NCI-H2196 treated with DMSO at 0.1 percent for 48 hours (cell line): ENCODE results near the gene RPL26.
"Not testable (repeated sequence)": the region's sequence is repeated elsewhere in the genome, so short reads cannot be mapped to it uniquely, and the experiment has no call there.

Experiments used
- DNase-seq: peaks from one replicate; lab custom pipeline; 2025; ENCODE audit not compliant: unreplicated experiment; lab: John Stamatoyannopoulos, UW

Gene RPL26

DNA sequence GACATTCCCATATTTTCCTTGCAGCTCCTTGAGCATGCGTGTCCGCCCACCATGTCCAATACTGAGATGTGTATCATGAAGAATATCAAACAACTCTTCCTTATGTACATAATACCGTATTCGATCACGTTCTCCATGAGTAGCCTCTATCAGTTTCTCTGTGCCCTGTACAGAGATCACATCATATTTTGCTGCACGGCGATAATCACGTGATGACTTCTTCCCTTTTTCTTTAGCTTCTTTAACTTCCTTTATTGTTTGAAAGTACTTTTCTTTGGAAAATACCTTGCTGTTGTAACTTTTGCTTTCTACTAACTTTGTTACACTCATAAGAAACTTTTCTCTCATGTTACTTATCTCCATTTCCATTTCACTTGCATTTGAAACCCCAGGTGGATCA is 13.0 kb downstream of the RPL26 start:
- no peak for DNase-seq

DNA sequence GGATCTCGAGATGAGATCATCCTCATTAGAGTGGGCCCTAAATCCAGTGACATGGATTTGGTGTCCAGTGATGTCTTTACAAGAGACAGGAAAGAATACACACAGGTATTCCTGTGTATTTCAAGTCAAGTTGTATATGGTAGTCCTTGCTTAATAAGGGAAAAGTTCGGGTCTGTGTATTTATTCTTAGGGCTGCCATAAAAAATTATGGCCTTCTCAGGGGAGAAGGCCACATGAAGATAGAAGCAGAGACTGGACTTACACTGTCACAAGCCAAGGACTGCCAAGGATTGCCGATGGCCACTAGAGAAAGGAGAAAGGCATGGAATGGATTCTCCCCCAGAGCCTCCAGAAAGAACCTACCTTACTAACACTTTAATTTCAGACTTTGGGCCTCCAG is 14.8 kb downstream of the RPL26 start:
- no peak for DNase-seq

DNA sequence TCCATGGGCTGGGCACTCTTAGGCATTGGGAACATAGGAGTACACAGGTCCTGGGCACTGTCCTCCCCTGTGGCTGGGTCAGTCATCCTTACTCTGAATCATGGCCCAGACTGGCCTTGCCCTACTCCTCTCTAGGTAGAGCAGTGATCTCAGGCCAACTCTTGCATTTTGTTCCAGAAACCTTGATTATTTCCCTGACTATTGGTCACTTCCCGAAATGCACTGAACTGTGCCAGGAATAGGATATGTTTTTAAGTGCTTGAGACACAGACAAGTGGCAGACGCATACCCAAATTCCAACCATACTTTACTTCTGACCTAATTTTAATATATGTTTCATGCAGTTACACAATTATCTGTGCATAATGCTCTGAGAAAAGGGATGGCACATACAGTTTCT is 16.8 kb downstream of the RPL26 start:
- DNase-seq, result no peak

DNA sequence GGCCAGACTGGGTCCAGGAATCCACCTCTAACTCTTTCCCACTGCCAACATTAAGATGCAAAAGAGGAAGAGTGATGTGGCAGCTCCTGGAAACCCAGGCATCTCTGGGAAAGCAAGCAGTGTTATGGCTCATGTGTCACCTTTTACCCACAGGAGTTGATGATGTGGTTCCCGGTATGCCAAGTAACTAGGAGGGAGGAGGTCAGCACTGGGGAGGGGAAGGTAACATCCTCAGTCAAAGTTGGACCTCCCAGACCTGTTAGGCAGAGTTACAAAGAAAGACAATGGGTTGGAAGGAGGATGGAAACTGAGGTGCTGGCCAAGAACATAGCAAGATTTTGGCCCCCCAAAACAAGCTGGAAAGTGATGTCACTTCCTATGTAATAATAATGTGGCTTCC is 17.9 kb downstream of the RPL26 start:
- DNase-seq, result no peak

DNA sequence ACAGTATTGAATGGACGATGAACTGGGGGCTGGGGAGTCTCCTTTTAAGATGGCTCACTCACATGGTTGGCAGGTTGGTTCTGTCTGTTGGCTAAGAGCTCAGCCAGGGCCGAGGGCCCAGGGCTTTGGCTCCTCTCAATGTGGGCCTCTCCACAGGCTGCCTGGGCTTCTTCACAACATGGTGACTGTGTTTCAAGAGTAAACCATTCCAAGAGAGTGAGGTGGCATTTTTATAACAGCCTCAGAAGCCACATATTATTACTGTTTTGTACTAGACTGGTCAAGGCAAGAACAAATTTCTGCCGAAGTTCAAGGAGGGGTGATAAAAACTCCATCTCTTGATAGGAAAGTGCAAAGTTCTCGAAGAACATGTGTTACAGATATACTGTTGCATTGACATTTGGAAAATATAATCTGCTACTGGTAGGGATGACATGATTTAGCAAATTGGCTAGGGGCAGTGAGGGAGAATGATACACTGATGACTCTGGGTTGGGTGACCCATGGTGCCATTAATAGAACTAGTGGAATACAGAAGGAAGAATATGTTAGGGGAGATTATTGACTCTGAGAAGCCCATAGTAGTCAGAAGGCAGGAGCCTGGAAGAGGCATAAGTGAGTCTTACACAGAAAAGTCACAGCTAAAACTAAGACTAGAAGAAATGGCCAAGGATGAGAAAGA is 20.2 kb downstream of the RPL26 start:
- no peak for DNase-seq

DNA sequence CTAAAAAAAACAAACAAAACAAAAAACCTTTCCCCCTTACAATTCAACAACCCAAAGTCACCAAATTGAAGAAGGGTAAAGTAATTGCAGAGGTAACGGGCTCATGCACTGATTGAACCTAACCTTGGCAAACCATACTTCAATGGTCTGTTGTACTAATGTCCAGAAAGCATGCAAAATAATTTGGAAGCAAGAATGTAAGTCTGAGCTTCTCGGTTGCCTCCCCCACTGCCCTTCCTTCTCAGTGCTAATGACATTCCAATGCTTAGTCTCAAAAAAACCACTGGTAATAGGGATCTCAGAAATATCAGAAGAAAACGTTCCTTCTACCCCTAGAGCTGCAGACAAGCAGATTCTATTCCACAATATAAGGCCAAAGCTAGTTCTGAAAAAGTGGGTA is 22.2 kb downstream of the RPL26 start:
- no peak for DNase-seq

DNA sequence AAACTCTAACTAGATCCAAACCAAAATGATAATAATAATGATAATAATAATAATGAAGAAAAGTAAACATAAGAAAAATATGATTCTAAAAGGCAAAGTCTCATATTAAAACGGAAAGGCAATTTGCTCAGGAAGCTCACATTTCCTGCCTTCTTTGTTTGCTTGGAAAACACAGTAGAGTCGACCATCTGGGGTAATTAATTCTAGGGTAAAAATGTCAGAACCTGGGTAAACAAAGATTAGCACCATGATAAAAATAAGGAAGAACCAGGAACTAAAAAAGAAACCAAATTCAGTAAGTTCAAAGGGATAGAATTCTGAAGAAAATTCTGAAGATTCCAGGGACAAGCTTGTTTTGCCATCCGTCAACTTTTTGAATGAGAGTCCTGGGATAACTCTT is 22.7 kb downstream of the RPL26 start:
- no peak for DNase-seq

DNA sequence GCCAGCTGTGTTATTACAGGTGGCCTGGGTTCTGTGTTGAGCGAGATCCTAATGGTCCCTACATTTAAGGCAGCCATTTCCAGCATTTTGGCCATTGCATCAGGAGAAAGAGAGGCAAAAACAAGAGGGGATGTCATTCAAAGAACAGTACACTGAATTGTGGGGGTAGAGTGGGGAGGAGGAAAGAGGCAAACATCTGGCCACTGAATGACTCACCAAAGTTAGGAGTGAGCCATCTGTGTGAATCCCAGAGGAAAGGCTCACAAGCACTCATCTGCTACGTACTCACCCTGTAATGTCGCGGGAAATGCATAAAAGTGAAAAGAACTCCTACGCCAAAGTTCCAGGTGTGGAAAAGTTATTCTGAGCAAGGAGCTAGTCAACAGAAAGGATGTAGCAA is 23.2 kb downstream of the RPL26 start:
- DNase-seq, result no peak

DNA sequence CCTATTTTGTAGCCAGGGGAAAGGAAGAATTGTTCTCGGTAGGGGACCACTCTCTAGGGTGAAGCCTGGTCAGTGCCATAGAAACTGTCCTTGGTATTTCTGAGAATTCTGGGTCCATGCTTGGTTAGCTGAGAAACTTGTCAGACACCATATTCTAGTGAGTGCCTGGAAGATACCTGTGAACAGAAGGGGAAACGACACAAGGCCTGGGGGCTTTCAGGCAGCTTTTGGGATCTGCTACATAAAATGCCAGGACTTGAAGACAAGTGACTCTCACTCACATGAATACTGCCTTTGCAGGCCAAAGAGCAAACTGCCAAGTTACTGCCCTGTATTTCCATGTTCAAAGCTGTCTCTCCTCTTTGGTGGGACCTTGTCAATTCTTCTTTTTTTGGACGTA is 25.1 kb downstream of the RPL26 start:
- DNase-seq, result no peak

DNA sequence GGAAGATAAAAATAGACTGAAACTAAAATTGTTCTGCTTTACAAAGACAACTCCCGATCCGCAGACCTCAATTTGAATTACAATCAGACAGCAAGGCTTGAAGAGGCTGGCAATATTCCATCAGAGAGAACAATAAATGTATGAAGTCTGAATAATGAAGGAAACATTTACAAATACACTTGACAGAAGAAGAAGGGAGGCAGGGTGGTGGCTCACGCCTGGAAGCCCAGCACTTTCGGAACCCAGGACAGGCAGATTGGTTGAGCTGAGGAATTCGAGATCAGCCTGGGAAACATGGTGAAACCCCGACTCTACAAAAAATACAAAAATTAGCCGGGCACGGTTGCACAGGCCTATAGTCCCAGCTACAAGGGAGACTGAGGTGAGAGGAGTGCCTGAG is 28.8 kb downstream of the RPL26 start:
- no peak for DNase-seq

DNA sequence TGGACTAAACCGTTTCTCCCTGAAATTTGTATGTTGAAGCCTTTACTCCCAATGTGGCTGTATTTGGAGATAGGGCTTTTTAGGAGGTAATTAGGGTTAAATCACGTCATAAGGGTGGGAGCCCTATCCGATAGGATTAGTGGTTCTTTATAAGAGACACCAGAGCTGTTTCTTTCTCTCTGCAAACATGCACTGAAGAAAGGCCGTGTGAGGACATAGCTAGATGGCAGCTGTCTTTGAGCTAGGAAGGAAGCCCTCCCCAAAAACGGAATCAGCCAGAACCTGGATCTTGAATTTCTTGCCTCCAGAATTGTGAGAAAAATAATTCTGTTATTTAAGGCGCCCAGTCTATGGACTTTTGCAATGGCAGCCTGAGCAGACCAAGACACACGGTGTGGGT is 29.3 kb downstream of the RPL26 start:
- no peak for DNase-seq

DNA sequence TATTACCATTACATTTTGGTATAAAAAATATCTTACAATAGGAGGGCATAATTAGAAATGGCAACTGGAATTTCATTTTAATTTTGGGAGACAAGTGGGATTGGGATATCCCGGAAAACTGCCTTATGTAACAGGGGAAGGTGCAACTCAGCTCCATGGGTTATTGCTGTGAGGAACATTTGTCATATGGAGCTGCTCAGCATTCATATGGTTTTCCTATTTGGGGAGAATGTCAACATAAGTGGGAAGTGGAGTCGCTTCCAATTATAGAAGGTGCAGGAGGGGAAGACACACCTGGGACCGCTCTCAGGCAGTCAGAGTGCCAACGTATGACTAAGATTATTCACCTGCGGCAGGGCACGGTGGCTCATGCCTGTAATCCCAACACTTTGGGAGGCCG is 32.7 kb downstream of the RPL26 start:
- DNase-seq, result no peak

DNA sequence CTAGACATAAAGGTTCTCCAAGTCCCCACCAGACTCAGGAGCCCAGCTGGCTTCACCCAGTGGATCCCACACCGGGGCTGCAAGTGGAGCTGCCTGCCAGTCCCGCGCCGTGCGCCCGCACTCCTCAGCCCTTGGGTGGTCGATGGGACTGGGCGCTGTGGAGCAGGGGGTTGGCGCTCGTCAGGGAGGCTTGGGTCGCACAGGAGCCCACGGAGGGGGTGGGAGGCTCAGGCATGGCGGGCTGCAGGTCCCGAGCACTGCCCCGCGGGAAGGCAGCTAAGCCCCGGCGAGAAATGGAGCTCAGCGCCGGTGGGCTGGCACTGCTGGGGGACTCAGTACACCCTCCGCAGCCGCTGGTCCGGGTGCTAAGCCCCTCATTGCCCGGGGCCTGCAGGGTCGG is 36.0 kb downstream of the RPL26 start:
- not testable (repeated sequence) for DNase-seq

DNA sequence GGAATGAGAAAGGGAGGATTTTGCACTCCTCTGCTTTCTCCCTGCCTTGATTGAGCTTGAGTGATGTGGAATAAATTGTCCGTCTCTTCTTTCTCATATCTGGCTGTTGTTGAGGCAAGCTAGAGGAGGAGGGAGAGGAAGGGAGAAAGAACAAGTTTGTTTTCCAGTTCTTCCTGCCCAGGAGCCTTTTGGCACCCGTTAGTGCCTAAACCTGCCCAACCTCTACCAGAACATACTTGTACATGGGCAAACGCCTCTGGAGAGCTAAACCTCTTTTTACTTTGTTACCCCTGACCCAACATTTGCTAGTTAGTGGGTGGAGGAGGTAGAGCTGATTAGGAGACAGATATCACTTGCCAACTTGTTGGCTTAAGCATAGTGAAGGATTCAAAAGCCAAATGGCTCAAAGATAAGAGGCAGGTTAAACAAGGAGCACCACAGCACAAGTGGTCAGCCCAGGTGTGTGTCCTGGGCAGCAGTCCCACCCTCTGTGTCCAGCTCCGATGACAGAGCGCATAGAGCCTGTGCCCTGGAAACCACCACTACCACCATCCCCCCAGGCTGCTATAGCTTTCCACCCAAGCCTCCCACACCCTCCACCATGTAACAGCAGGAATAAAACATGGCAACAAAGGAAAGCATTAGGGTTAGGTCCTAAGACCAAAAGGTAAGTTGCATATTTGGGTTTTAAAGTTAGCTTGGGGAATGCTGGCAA is 36.9 kb downstream of the RPL26 start:
- DNase-seq, result no peak

DNA sequence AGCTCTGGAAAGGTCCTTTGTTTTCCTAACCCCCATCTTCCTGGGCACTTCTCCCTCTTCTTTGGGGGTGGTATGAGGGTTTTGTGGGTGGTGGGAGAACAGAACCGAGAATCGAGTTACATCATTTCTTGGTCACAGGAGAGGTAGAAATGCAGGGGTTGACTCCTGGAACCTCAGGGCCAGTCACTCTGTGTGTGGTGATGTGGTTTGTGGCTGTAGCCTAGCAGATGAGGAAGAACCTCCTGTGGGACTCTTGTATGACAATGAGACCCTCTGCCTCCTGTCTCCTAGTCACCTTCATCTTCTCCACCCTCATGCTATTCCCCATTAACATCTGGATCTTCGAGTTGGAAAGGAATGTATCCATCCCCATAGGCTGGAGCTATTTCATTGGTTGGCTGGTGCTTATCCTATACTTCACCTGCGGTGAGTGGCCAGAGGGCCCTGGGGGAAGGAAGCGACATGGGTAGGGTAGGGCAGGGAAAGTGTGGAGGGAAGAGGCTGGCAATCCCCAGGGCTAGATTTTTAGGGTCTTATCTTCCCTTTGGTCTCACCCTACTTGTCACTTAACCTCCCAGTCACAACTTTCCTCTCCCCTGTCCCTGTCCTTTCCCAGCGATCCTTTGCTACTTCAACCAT is 37.8 kb downstream of the RPL26 start:
- DNase-seq, result no peak

DNA sequence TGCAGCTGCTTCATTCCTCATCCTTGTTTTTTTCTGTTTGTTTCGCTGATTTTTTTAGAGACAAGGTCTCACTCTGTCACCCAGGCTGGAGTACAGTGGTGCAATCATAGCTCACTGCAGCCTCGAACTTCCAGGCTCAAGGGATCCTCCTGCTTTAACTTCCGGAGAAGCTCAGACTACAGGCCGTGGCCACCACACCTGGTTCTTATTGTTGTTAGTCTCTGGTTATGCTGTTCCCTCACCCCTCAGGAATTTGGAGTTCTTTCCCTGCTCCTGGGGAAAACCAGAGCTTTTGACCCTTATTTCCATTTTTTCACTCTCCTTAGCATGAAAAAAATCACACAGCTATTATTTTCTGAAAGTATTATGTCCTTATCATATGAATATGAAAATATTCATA is 41.5 kb downstream of the RPL26 start:
- no peak for DNase-seq

DNA sequence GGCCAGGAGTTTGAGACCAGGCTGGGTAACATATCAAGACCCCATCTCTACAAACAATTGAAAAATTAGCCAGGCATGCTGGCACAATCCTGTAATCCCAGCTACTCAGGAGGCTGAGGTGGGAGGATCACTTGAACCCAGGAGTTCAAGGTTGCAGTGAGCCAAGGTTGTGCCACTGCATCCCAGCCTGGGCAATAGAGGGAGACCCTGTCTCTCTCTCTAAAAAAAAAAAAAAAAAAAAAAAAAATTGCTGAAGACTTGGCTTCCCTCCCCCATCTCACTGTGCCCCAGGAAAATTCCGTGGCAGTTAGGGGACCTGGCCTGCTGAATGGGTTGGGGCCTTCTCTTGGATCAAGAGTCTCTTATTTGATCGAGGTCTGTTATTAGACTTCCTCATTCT is 43.5 kb downstream of the RPL26 start, which contains the start of gene ODF4:
ODF4 (plus strand) TSS at position 301 of the 400 bp plus-strand sequence. CDS start 212 bp downstream, outside the sequence.
- DNase-seq, result no peak

DNA sequence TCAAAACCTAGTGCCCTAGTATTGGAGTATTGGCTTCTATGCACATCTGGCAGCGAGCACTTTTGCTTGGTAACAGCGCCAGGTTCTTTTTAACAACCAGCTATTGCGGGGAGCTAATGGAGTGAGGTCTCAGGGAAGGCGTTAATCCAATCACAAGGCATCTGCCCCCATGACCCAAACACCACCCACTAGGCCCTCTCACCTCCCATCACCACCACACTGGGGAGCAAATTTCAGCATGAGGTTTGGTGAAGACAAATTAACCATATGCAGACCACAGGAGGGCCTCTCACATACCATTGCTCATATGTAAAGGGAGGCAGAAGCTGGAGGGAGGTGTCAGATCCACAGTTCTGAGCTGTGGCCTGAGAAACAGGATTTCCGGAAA is 44.2 kb downstream of the RPL26 start:
- no peak for DNase-seq

DNA sequence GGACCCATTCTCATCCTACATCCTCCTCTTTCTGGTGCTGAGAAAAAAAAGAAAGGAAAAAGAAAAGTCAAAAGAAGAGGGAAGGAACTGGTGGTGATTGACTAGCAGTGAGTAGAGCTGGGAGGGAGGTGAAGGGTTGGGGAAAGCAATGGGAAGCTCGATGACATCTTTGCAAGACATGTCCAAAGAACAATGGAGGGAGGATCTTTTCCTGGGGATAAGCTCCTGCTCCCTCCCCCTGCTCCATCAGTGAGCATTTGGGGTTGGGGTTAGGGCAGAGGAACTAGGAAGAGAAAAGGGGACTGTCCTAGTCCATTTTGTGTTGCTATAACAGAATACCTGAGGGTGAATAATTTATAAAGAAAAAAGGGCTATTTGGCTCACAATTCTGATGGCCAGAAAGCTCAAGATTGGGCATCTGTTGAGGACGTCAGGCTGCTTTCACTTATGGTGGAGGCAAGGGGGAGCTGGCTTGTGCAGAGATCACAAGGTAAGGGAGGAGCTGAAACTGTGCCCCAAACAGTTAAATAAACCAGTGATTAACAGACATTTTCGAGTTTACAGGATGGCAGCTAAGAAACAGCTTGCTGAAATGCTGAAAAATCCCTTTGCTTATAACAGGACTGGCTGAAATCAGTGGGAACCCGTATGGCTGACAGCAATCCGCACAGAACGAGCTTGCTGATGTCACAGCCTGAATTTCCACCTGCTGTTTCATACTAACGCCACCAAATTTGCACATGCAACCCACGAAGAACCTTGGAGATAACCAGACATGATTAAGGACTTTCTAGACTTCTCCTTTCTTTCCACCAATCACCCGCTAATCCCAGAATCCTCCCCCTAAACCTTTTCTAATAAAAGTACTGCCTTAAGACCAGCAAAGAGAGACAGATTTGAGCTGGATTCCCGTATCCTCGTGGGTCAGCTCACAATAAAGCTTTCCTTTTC is 44.9 kb downstream of the RPL26 start:
- DNase-seq, result no peak

DNA sequence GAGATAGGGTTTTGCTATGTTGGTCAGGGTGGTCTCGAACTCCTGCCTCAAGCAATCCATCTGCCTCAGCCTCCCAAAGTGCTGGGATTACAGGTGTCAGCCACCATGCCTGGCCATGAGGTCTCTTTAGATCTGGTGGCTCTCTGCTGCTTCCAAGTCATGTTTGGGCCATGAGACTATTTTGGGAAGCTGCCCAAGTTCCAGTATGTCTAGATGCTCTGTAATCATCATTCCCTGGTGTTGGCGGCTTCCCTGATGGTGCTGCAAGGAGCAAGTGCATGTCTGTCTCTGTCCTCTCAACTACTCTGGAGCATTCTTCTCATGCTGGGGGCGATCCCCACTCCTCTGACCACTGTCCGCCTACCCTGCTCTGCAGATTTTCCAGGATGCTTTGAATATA is 49.7 kb downstream of the RPL26 start:
- no peak for DNase-seq

DNA sequence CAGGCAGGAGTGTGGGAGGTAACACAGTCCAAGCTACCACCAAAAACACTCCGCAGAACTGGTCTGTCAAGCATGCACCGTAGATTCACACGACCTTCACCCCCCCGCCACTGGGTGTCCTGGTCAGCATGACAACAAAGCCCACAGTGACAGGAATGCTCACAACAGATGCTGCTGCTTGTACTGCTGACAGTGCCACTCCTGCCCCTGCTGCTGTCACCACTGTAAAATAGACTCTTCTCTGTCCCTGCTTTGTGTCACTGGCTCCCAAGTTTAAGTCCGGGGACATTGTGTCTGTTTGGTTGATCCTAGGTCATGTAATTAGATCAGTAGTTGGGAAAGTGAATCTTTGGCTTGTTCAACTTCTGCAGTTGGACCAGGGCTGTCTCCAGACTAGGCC is 50.3 kb downstream of the RPL26 start:
- DNase-seq, result no peak
